GM23338 (cell line): ENCODE data around the gene DNAJC19. TPM values are rescaled to one million over a fixed set of nuclear protein-coding genes. Genes with fewer than 3 reads are reported as not detected.

Experiments used
- ATAC-seq: fragments of 200-7000 bp; cut with Tn5 transposase; 3 replicates; pipeline ENCODE4 v1.9.1; 2020
- DNase-seq: peaks from one replicate; pipeline ENCODE4 v3.0.0-alpha.2; 2015; ENCODE audit warnings: low spot score
- H2AFZ ChIP-seq: fragments of 200-600 bp; sonication (generic); 2 replicates; pipeline ENCODE4 v1.8.0; 2016; ENCODE audit warnings: antibody characterized with exemption, mild to moderate bottlenecking, moderate library complexity
- H3F3A ChIP-seq: fragments of 200-600 bp; sonication (generic); replicated peaks from 2 replicates; pipeline ENCODE4 v1.8.0; 2017; ENCODE audit warnings: antibody characterized with exemption, mixed run types, low read depth
- H3K27ac ChIP-seq: fragments of 200-600 bp; sonication (generic); 2 replicates; pipeline ENCODE4 v1.6.1; 2016; ENCODE audit warnings: low read depth
- H3K27me3 ChIP-seq: fragments of 200-600 bp; sonication (generic); 2 replicates; pipeline ENCODE4 v1.8.0; 2016; ENCODE audit warnings: mild to moderate bottlenecking, mixed run types, moderate library complexity; ENCODE audit not compliant: insufficient read depth
- H3K36me3 ChIP-seq: fragments of 200-600 bp; sonication (generic); 2 replicates; pipeline ENCODE4 v1.8.0; 2016; ENCODE audit warnings: mild to moderate bottlenecking; ENCODE audit not compliant: insufficient read depth
- H3K4me1 ChIP-seq: fragments of 200-600 bp; sonication (generic); 2 replicates; pipeline ENCODE4 v1.8.0; 2016; ENCODE audit warnings: mild to moderate bottlenecking, moderate library complexity; ENCODE audit not compliant: insufficient read depth
- H3K4me2 ChIP-seq: fragments of 200-600 bp; sonication (generic); 2 replicates; pipeline ENCODE4 v1.7.1; 2017; ENCODE audit warnings: mixed run types
- H3K4me3 ChIP-seq: fragments of 200-600 bp; sonication (generic); 2 replicates; pipeline ENCODE4 v1.6.1; 2016; ENCODE audit warnings: mixed run types
- H3K79me2 ChIP-seq: fragments of 200-600 bp; sonication (generic); replicated peaks from 2 replicates; pipeline ENCODE4 v1.8.0; 2017; ENCODE audit warnings: mild to moderate bottlenecking; ENCODE audit not compliant: insufficient read depth
- H3K9me2 ChIP-seq: fragments of 200-600 bp; sonication (generic); 2 replicates; pipeline ENCODE4 v1.8.0; 2017; ENCODE audit not compliant: insufficient read depth
- H4K20me1 ChIP-seq: fragments of 200-600 bp; sonication (generic); replicated peaks from 2 replicates; pipeline ENCODE4 v1.8.0; 2017; ENCODE audit warnings: mild to moderate bottlenecking; ENCODE audit not compliant: insufficient read depth
- H3K27ac Mint-ChIP-seq: 2 replicates; pipeline ENCODE4 v1.8.0; 2020; ENCODE audit warnings: inconsistent platforms, mild to moderate bottlenecking, moderate library complexity, mixed read lengths
- H3K27me3 Mint-ChIP-seq: 3 replicates; pipeline ENCODE4 v1.8.0; 2022; ENCODE audit warnings: low read depth, mild to moderate bottlenecking, moderate library complexity, mixed read lengths, inconsistent platforms; ENCODE audit not compliant: insufficient read depth, poor library complexity
- H3K36me3 Mint-ChIP-seq: 3 replicates; pipeline ENCODE4 v1.8.0; 2021; ENCODE audit warnings: low read depth, mild to moderate bottlenecking, inconsistent platforms, moderate library complexity, mixed read lengths
- H3K4me1 Mint-ChIP-seq: 3 replicates; pipeline ENCODE4 v1.8.0; 2020; ENCODE audit warnings: mild to moderate bottlenecking, inconsistent platforms, mixed read lengths
- H3K4me3 Mint-ChIP-seq: 3 replicates; pipeline ENCODE4 v1.8.0; 2021; ENCODE audit warnings: moderate library complexity, mild to moderate bottlenecking, inconsistent platforms, mixed read lengths
- H3K9me3 Mint-ChIP-seq: 3 replicates; pipeline ENCODE4 v1.8.0; 2020; ENCODE audit warnings: moderate library complexity, mild to moderate bottlenecking, inconsistent platforms, mixed read lengths
- EZH2 ChIP-seq: fragments of 200-600 bp; sonication (generic); IDR thresholded peaks from one replicate; pipeline ENCODE4 v1.8.0; 2017; ENCODE audit warnings: antibody characterized with exemption, mild to moderate bottlenecking, low read depth; ENCODE audit not compliant: unreplicated experiment
- JUNB ChIP-seq: IDR thresholded peaks from one replicate; pipeline ENCODE4 v1.6.1; 2016; ENCODE audit warnings: antibody characterized with exemption; ENCODE audit not compliant: unreplicated experiment
- NANOG ChIP-seq: IDR thresholded peaks from 2 replicates; pipeline ENCODE4 v1.6.1; 2016; ENCODE audit warnings: antibody characterized with exemption, borderline replicate concordance
- STAT1 ChIP-seq: IDR thresholded peaks from one replicate; pipeline ENCODE4 v1.6.1; 2016; ENCODE audit warnings: antibody characterized with exemption; ENCODE audit not compliant: unreplicated experiment
- ZNF114 ChIP-seq: fragments of 250-450 bp; sonication (Bioruptor Pico); IDR thresholded peaks from 2 replicates; pipeline ENCODE4 v1.5.0; 2020; ENCODE audit warnings: mild to moderate bottlenecking, moderate library complexity
- polyA plus RNA-seq: library from polyadenylated mRNA; unstranded; fragments of >200 nt; fragmentation: Nextera tagmentation; extraction: Ambion mirVana; gene quantifications from 2 replicates; pipeline ENCODE4 v1.2.1, GENCODE V29; 2016
- total RNA-seq: library from RNA; depleted of rRNA; stranded (reverse); fragments of >200 nt; shearing (Covaris generic); gene quantifications from 2 replicates; pipeline ENCODE4 v1.2.3, GENCODE V29; 2014
- TF ChIP-seq, protein P1 (sequence below), 2 experiments: fragments of 200-600 bp in 1 of 2; sonication (generic) in 1 of 2; conservative IDR thresholded peaks; 2 replicates each; pipeline versions ENCODE4 v1.5.1 to v1.6.1; 2016 to 2017; ENCODE audit warnings: antibody characterized with exemption in 2 of 2, low read depth in 2 of 2, mild to moderate bottlenecking in 2 of 2, moderate library complexity in 1 of 2
- TF ChIP-seq, protein P2 (sequence below): IDR thresholded peaks from 2 replicates; pipeline ENCODE4 v1.6.1; 2016; ENCODE audit warnings: antibody characterized with exemption
- TF ChIP-seq, protein P3 (sequence below): IDR thresholded peaks from one replicate; pipeline ENCODE4 v1.6.1; 2018; ENCODE audit warnings: antibody characterized with exemption; ENCODE audit not compliant: unreplicated experiment

The DNAJC19 gene
- total and polyA plus RNA-seq, 2 experiments from 2014 or later, result 33.4 to 312 TPM

DNA sequence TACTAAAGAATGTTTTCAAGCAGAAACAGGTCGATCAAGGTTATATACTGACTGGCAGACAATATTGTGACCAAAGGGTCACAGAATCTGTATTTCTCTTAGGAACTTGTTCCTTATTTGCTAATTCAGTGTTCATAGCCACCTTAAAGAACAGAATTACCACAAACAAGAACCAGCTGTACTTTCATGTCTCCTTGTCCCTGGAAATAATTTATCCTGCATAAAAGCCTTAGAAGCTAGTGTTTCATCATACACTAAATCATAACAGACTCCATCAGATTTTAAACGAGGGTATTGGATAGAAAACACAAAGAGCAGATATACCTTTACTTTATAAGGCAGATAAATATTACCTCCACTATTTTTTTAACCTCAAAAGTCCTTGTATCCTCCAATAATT, 6.4 kb downstream of the DNAJC19 start:
- H3K4me2 ChIP-seq, result no peak overlapping the region
- H3K27me3 ChIP-seq, result no peaks in the 10 kb centered on the region
- H3F3A ChIP-seq, result no peaks in the 10 kb centered on the region
- Mint-ChIP-seq H3K27ac (peak overlapping the region; percentile 89), H3K27me3 (peaks cover 1% of the 10 kb centered on the region), H3K4me3 (no peak overlapping the region), H3K4me1 (peaks cover 8% of the 10 kb centered on the region; the same call in 2 of the 3 replicates), H3K36me3 (peaks cover 29% of the 10 kb centered on the region; the same call in 2 of the 3 replicates), H3K9me3 (no peaks in the 10 kb centered on the region)
- no peaks in the 10 kb centered on the region; the same call in 1 of the 2 replicates for H3K36me3 ChIP-seq
- H3K9me2 ChIP-seq, result no peaks in the 10 kb centered on the region
- peak overlapping the region; percentile 79; the same call in 1 of the 2 replicates for H3K27ac ChIP-seq
- H3K4me3 ChIP-seq, result no peak overlapping the region
- H3K4me1 ChIP-seq, result no peaks in the 10 kb centered on the region
- no peak for DNase-seq
- no peaks in the 10 kb centered on the region for H4K20me1 ChIP-seq
- TF ChIP-seq, protein P1, sequence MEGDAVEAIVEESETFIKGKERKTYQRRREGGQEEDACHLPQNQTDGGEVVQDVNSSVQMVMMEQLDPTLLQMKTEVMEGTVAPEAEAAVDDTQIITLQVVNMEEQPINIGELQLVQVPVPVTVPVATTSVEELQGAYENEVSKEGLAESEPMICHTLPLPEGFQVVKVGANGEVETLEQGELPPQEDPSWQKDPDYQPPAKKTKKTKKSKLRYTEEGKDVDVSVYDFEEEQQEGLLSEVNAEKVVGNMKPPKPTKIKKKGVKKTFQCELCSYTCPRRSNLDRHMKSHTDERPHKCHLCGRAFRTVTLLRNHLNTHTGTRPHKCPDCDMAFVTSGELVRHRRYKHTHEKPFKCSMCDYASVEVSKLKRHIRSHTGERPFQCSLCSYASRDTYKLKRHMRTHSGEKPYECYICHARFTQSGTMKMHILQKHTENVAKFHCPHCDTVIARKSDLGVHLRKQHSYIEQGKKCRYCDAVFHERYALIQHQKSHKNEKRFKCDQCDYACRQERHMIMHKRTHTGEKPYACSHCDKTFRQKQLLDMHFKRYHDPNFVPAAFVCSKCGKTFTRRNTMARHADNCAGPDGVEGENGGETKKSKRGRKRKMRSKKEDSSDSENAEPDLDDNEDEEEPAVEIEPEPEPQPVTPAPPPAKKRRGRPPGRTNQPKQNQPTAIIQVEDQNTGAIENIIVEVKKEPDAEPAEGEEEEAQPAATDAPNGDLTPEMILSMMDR (conservative IDR thresholded peaks at IDR 0.05; ENCODE audit: low read depth in 2 of 2), result no peak
- no peak for ATAC-seq
- H3K79me2 ChIP-seq, result peaks cover 9% of the 10 kb centered on the region
- H2AFZ ChIP-seq, result no peak overlapping the region

DNA sequence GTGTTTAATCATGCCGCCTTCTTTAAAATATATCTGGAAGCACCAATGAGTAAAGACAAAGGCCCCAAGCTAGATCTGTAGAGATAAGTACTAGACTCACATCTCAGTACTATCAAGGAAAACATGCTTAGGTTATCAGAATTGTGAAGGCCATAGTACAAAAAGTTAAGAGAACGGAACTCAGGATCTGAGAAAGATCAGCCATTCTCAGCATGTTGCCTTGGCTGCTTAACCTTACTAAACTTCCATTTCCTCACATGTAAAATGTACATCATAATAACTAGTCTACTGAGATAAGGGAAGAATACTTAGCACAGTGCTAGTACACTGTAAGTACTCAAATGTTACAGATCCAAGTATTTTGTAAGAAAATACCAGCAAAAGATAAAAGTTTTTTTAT, 7.6 kb downstream of the DNAJC19 start:
- Histone ChIP-seq H3K79me2 (no peaks in the 10 kb centered on the region), H3K27me3 (no peaks in the 10 kb centered on the region), H3K27ac (peak overlapping the region; percentile 79), H3F3A (no peaks in the 10 kb centered on the region), H4K20me1 (no peaks in the 10 kb centered on the region; the same call in 1 of the 2 replicates), H3K4me1 (no peaks in the 10 kb centered on the region), H3K4me3 (no peak overlapping the region), H3K36me3 (peaks cover 5% of the 10 kb centered on the region; the same call in 1 of the 2 replicates), H3K4me2 (no peak overlapping the region), H3K9me2 (no peaks in the 10 kb centered on the region), H2AFZ (no peak overlapping the region)
- Mint-ChIP-seq H3K27ac (0 out of 2 replicates have a peak overlapping the region, but pooled peaks have one; percentile 64), H3K27me3 (no peaks in the 10 kb centered on the region), H3K4me3 (no peak overlapping the region), H3K9me3 (no peaks in the 10 kb centered on the region), H3K36me3 (peaks cover 22% of the 10 kb centered on the region; the same call in 2 of the 3 replicates), H3K4me1 (peaks cover 6% of the 10 kb centered on the region; the same call in 2 of the 3 replicates)
- no peak for ATAC-seq
- TF ChIP-seq, protein P2, sequence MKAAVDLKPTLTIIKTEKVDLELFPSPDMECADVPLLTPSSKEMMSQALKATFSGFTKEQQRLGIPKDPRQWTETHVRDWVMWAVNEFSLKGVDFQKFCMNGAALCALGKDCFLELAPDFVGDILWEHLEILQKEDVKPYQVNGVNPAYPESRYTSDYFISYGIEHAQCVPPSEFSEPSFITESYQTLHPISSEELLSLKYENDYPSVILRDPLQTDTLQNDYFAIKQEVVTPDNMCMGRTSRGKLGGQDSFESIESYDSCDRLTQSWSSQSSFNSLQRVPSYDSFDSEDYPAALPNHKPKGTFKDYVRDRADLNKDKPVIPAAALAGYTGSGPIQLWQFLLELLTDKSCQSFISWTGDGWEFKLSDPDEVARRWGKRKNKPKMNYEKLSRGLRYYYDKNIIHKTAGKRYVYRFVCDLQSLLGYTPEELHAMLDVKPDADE, result no peak
- TF ChIP-seq EZH2 (no peak), NANOG (no peak), JUNB (no peak), STAT1 (no peak), ZNF114 (CRISPR knock-in tag) (no peak)
- TF ChIP-seq, protein P3, sequence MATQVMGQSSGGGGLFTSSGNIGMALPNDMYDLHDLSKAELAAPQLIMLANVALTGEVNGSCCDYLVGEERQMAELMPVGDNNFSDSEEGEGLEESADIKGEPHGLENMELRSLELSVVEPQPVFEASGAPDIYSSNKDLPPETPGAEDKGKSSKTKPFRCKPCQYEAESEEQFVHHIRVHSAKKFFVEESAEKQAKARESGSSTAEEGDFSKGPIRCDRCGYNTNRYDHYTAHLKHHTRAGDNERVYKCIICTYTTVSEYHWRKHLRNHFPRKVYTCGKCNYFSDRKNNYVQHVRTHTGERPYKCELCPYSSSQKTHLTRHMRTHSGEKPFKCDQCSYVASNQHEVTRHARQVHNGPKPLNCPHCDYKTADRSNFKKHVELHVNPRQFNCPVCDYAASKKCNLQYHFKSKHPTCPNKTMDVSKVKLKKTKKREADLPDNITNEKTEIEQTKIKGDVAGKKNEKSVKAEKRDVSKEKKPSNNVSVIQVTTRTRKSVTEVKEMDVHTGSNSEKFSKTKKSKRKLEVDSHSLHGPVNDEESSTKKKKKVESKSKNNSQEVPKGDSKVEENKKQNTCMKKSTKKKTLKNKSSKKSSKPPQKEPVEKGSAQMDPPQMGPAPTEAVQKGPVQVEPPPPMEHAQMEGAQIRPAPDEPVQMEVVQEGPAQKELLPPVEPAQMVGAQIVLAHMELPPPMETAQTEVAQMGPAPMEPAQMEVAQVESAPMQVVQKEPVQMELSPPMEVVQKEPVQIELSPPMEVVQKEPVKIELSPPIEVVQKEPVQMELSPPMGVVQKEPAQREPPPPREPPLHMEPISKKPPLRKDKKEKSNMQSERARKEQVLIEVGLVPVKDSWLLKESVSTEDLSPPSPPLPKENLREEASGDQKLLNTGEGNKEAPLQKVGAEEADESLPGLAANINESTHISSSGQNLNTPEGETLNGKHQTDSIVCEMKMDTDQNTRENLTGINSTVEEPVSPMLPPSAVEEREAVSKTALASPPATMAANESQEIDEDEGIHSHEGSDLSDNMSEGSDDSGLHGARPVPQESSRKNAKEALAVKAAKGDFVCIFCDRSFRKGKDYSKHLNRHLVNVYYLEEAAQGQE, result no peak
- DNase-seq, result no peak
